Measurements from ENCODE around the gene SORBS2. TPM values are rescaled to one million over a fixed set of nuclear protein-coding genes. Genes with fewer than 3 reads are reported as not detected.

SORBS2 gene
- total RNA-seq, 4 donors from 2014 or later, result 33.4 to 286 (median 47.6) TPM

GRCh38 chr4:185638548-185639301, 173.3 kb downstream of the SORBS2 start:
- DNase-seq, result no peak
- peaks cover 0 to 5% (median 0%) of the 10 kb centered on the region in 3 donors for H3K9me3 ChIP-seq
- H3K27me3 ChIP-seq, result peaks cover 0 to 8% (median 0%) of the 10 kb centered on the region in 4 donors
- intact Hi-C loops (cut with DNase I), result loop anchor here (5.0 kb wide), 1 partner anchor 389 kb away; no protein-coding TSS in a partner anchor
- H3K27ac ChIP-seq, result peak overlapping the region in 3 of 4 donors; percentile 5 to 16 (median 6)
- TF ChIP-seq CTCF (IDR thresholded peaks at IDR 0.05), result no peak
- TF ChIP-seq POLR2A (IDR thresholded peaks at IDR 0.05), result no peak
- peaks cover 0 to 22% (median 0%) of the 10 kb centered on the region in 3 donors for H3K4me1 ChIP-seq
- H3K4me3 ChIP-seq, result peak overlapping the region in 3 of 4 donors; percentile 17 to 47 (median 21)
- whole genome bisulfite sequencing, 2 donors, result 45 to 66% methylated on average over 24 to 36 of the region's 41 CpGs
- H3K36me3 ChIP-seq, result peaks cover 0 to 5% (median 0%) of the 10 kb centered on the region in 3 donors

- TF ChIP-seq POLR2A (IDR thresholded peaks at IDR 0.05) (no peak), CTCF (IDR thresholded peaks at IDR 0.05) (no peak)
- WGBS, 2 donors, result 62 to 72% methylated on average over 12 to 15 of the region's 15 CpGs
- Histone ChIP-seq H3K4me3 (no peak overlapping the region), H3K9me3 (peaks cover 0 to 6% (median 0%) of the 10 kb centered on the region in 3 donors), H3K36me3 (peaks cover 0 to 5% (median 0%) of the 10 kb centered on the region in 3 donors), H3K27me3 (peaks cover 0 to 8% (median 0%) of the 10 kb centered on the region in 4 donors), H3K4me1 (peaks cover 0 to 22% (median 0%) of the 10 kb centered on the region in 3 donors), H3K27ac (no peak overlapping the region)
- intact Hi-C loops (cut with DNase I), result loop anchor here (5.0 kb wide), 1 partner anchor 389 kb away; no protein-coding TSS in a partner anchor
- no peak for DNase-seq
Measured at GRCh38 chr4:185638093-185638492, 173.9 kb downstream of the SORBS2 start.

- intact Hi-C loops (cut with DNase I), result loop anchor here (5.0 kb wide), 1 partner anchor 390 kb away; no protein-coding TSS in a partner anchor
Measured at GRCh38 chr4:185637163-185637875, 174.7 kb downstream of the SORBS2 start.

GRCh38 chr4:185634066-185634652, 177.8 kb downstream of the SORBS2 start:
- Histone ChIP-seq H3K36me3 (peaks cover 0 to 5% (median 0%) of the 10 kb centered on the region in 3 donors), H3K4me1 (peaks cover 0 to 14% (median 0%) of the 10 kb centered on the region in 3 donors), H3K27ac (no peak overlapping the region), H3K9me3 (peaks cover 0 to 6% (median 0%) of the 10 kb centered on the region in 3 donors), H3K4me3 (no peak overlapping the region), H3K27me3 (peaks cover 0 to 7% (median 0%) of the 10 kb centered on the region in 4 donors)
- intact Hi-C loops (cut with DNase I), result no loop called here
- no peak for DNase-seq
- WGBS, 2 donors, result 53 to 58% methylated on average over 3 of the region's 3 CpGs
- no peak for TF ChIP-seq POLR2A (IDR thresholded peaks at IDR 0.05)
- TF ChIP-seq CTCF (IDR thresholded peaks at IDR 0.05), result peak in 4 of 6 experiments; percentile 23 to 65 (median 32)

More at GRCh38 chr4:185637163-185637875, 174.7 kb downstream of the SORBS2 start:
- Histone ChIP-seq H3K27me3 (peaks cover 0 to 8% (median 0%) of the 10 kb centered on the region in 4 donors), H3K27ac (no peak overlapping the region), H3K9me3 (peaks cover 0 to 6% (median 0%) of the 10 kb centered on the region in 3 donors), H3K4me1 (peaks cover 0 to 22% (median 0%) of the 10 kb centered on the region in 3 donors), H3K4me3 (no peak overlapping the region), H3K36me3 (peaks cover 0 to 5% (median 0%) of the 10 kb centered on the region in 3 donors)
- 61 to 72% methylated on average over 9 of the region's 9 CpGs for WGBS, 2 donors
- TF ChIP-seq POLR2A (IDR thresholded peaks at IDR 0.05), result no peak
- TF ChIP-seq CTCF (IDR thresholded peaks at IDR 0.05), result no peak
- DNase-seq, result no peak
